Nephron progenitor cell (in vitro differentiated cells): Measurements from ENCODE around the gene NR0B2.

ENCODE experiments used
- DNase-seq: peaks from one replicate; pipeline ENCODE4 v3.0.0; 2021
- H3K27ac Mint-ChIP-seq: 2 replicates; pipeline ENCODE4 v1.8.0; 2021; ENCODE audit warnings: mild to moderate bottlenecking, moderate library complexity, mixed read lengths
- H3K27me3 Mint-ChIP-seq: 2 replicates; pipeline ENCODE4 v1.8.0; 2021; ENCODE audit warnings: mild to moderate bottlenecking, low read depth, mixed read lengths; ENCODE audit not compliant: poor library complexity
- H3K36me3 Mint-ChIP-seq: 2 replicates; pipeline ENCODE4 v1.8.0; 2021; ENCODE audit warnings: low read depth, mixed read lengths
- H3K4me1 Mint-ChIP-seq: 2 replicates; pipeline ENCODE4 v1.8.0; 2021; ENCODE audit warnings: mixed read lengths
- H3K4me3 Mint-ChIP-seq: 2 replicates; pipeline ENCODE4 v1.8.0; 2021; ENCODE audit warnings: mild to moderate bottlenecking, moderate library complexity, mixed read lengths
- H3K9me3 Mint-ChIP-seq: 2 replicates; pipeline ENCODE4 v1.8.0; 2021; ENCODE audit warnings: mild to moderate bottlenecking, moderate library complexity, mixed read lengths
- TF ChIP-seq, protein P1 (sequence below): fragments of 200-600 bp; sonication (generic); IDR thresholded peaks from 2 replicates; pipeline ENCODE4 v1.5.0; 2021; ENCODE audit warnings: antibody characterized with exemption

The NR0B2 gene

DNA sequence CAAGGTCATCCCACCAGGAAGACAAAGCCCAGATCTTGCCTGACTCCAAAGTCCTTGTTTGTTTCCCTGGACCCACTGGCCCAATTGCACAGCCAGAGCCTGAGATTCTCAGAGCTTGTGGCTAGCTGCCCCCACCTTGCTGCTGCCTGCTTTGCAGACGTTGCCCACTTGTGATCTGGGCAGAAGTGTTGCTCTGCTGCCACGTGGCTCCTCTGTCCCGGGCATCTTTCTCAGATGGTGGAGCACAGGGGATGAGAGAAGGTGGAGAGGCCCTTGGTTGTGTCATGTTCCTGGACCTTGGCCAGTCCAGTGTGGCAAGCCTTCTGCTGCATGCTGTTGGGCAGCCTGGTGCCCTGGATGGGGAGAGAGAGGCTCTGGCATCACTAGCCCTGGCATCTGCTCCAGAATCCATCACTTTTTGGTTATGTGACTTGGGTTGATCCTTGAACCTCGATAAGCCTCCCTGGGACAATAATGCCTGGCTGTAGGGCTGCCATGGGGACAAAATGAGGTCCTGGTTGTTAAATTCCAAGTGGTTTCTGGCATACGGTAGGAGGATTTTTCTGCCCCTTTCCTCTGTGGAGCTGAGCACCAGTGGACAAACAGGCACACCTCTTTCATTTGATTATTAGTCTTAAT is 1.5 kb upstream of the NR0B2 start:
- no peaks in the 10 kb centered on the region for H3K9me3 Mint-ChIP-seq
- H3K27me3 Mint-ChIP-seq, result peaks cover 37% of the 10 kb centered on the region
- TF ChIP-seq, protein P1, sequence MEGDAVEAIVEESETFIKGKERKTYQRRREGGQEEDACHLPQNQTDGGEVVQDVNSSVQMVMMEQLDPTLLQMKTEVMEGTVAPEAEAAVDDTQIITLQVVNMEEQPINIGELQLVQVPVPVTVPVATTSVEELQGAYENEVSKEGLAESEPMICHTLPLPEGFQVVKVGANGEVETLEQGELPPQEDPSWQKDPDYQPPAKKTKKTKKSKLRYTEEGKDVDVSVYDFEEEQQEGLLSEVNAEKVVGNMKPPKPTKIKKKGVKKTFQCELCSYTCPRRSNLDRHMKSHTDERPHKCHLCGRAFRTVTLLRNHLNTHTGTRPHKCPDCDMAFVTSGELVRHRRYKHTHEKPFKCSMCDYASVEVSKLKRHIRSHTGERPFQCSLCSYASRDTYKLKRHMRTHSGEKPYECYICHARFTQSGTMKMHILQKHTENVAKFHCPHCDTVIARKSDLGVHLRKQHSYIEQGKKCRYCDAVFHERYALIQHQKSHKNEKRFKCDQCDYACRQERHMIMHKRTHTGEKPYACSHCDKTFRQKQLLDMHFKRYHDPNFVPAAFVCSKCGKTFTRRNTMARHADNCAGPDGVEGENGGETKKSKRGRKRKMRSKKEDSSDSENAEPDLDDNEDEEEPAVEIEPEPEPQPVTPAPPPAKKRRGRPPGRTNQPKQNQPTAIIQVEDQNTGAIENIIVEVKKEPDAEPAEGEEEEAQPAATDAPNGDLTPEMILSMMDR, result no peak
- H3K4me3 Mint-ChIP-seq, result no peak overlapping the region
- peak overlapping the region; percentile 51 for H3K27ac Mint-ChIP-seq
- DNase-seq, result no peak
- no peaks in the 10 kb centered on the region for H3K36me3 Mint-ChIP-seq
- H3K4me1 Mint-ChIP-seq, result peaks cover 2% of the 10 kb centered on the region

DNA sequence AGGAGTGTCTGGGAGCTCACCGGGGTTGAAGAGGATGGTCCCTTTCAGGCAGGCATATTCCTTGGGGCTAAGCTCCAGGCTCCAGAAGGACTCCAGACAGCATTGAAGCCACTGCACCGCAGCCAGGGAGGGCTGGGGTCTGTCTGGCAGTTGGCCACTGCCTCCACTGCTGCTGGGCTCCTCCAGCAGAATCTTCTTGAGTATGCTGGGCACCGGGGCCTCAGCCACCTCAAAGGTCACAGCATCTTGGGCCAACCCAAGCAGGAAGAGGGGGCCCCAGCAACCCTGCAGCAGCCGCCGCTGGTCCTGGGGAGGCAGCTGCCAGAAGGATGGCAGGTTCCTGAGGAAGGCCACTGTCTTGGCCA is 404 bp downstream of the NR0B2 start:
- H3K9me3 Mint-ChIP-seq, result no peaks in the 10 kb centered on the region
- no peak for DNase-seq
- H3K27ac Mint-ChIP-seq, result no peak overlapping the region
- TF ChIP-seq, protein P1, result no peak
- no peaks in the 10 kb centered on the region for H3K4me1 Mint-ChIP-seq
- H3K4me3 Mint-ChIP-seq, result no peak overlapping the region
- no peaks in the 10 kb centered on the region for H3K36me3 Mint-ChIP-seq
- peaks cover 51% of the 10 kb centered on the region for H3K27me3 Mint-ChIP-seq

DNA sequence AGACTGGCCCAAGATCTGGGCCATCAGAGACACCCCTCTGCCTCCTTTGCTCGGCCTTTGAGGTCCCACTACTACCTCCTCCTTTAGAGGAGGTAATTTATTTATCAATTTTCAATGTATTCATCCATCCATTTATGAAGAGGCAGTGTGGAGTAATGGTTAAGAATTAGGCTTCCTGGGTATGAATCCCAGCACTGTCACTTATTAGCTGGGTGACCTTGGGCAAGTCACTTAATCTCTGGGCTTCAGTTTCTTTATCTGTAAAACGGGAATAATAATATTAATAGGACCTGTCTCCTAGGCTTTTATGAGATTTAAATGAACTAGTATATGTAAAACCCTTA is 1.7 kb downstream of the NR0B2 start:
- no peak overlapping the region for H3K27ac Mint-ChIP-seq
- H3K36me3 Mint-ChIP-seq, result no peaks in the 10 kb centered on the region
- H3K4me3 Mint-ChIP-seq, result no peak overlapping the region
- peaks cover 57% of the 10 kb centered on the region for H3K27me3 Mint-ChIP-seq
- no peaks in the 10 kb centered on the region for H3K4me1 Mint-ChIP-seq
- no peak for DNase-seq
- H3K9me3 Mint-ChIP-seq, result no peaks in the 10 kb centered on the region
- TF ChIP-seq, protein P1, result no peak

DNA sequence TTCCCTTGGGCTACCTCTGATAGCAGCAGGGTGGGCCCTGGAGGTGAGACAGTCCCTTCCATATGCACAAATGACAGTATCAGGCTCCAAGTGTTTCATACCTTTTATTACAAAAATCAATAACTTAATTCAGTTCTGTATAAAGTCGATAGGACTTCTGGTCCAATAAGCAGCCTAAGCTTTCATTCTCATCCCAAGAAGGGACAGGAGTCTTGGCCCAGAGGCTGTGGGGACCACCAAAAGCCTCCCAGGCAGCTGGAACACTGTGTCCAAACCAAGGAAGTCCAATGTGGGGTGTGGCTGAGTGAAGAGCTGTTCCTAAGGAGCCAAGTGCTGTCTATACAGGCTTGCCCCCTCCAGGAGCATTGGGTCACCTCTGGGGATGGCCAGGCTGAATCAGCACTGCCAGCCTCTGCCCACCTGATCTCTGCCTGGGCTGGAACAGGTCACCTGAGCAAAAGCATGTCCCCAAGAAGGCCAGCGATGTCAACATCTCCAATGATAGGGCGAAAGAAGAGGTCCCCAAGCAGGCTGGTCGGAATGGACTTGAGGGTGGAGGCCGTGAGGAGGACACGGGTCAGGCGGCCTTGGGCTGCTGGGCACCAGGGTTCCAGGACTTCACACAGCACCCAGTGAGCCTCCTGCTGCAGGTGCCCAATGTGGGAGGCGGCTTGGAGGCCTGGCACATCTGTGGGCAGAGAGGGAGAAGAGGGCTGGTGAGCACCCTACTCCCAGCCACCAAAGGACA is 2.2 kb downstream of the NR0B2 start:
- Mint-ChIP-seq H3K27me3 (peaks cover 52% of the 10 kb centered on the region), H3K9me3 (no peaks in the 10 kb centered on the region), H3K4me3 (no peak overlapping the region), H3K27ac (no peak overlapping the region), H3K36me3 (no peaks in the 10 kb centered on the region), H3K4me1 (no peaks in the 10 kb centered on the region)
- no peak for DNase-seq
- TF ChIP-seq, protein P1, result no peak

DNA sequence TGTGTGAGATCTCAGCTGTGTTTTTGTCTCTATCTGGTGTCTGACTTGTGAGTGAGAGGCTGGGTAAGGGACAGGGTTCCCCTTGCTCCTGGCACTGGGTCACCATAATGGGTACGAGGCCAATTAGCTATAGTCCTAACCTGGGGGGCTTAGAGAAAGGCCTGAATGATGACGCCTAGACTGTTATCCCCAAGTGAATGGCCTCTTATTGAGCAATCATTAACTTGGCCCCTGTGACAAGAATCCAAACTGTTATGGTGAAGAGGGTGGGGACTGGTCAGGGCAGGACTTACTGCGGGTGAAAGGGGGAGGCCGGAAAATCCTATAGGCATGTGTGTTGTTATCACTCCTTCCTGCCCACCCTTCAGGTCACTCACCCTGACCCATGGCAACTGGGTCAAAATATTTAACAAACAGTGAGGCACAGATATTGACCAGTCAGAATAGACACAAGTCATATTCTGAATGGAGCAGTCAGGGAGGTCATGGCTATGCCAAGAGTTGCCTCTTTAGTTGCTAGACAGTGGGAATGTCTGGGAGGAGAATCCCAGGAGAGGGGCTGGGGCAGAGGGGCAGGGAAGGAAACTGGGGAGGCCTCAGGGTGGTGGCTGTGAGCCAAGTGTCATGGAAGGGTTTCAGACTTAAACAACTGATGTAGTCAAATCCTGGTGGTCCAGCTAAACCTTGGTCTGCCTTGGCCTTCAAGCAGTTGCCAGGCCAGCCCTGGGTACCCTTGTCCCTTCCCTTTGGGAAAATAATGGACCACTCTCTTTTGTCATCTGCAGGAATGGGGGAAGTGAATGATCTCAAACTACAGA is 3.2 kb downstream of the NR0B2 start:
- TF ChIP-seq, protein P1, result no peak
- Mint-ChIP-seq H3K9me3 (no peaks in the 10 kb centered on the region), H3K36me3 (no peaks in the 10 kb centered on the region), H3K27me3 (peaks cover 51% of the 10 kb centered on the region), H3K4me1 (no peaks in the 10 kb centered on the region), H3K4me3 (no peak overlapping the region), H3K27ac (no peak overlapping the region)
- DNase-seq, result no peak
